K562 (cell line): ENCODE measurements around the gene MINPP1. TPM values are rescaled to one million over a fixed set of nuclear protein-coding genes. Genes with fewer than 3 reads are reported as not detected.

Experiments
- ATAC-seq: fragments of 200-7000 bp; cut with Tn5 transposase; 3 replicates; pipeline ENCODE4 v1.9.1; 2020; ENCODE audit warnings: moderate library complexity
- Bru-seq: library from RNA; stranded (reverse); fragments of 400-500 nt; gene quantifications from one replicate; lab custom pipeline; 2021; lab: Mats Ljungman, UMichigan
- BruChase-seq, 2 experiments: library from RNA; stranded (reverse); fragments of 400-500 nt; gene quantifications; one replicate each; lab custom pipeline; 2021; lab: Mats Ljungman, UMichigan
- BruUV-seq: library from RNA; stranded (reverse); fragments of 400-500 nt; replicated peaks from 2 replicates; lab custom pipeline; 2021; lab: Mats Ljungman, UMichigan
- CTCF ChIA-PET: fragments of 300-600 bp; formaldehyde crosslinking; extraction: SDS; loops from one replicate; lab custom pipeline; 2021; ENCODE audit warnings: low intra/inter-chr PET ratio; lab: Yijun Ruan, JAX
- POLR2A ChIA-PET: fragments of 300-600, 350-650 bp; sonication (Branson Sonifier 250); formaldehyde crosslinking; extraction: SDS; loops from one replicate; lab custom pipeline; 2021; ENCODE audit warnings: antibody characterized with exemption, inconsistent platforms; lab: Yijun Ruan, JAX
- DNase-seq, 4 experiments: peaks; one replicate each; pipeline versions ENCODE4 v3.0.0 to v3.0.0-alpha.2; 2011 to 2018; ENCODE audit warnings: low spot score in 3 of 4, mixed read lengths in 3 of 4; ENCODE audit errors: extremely low read depth in 1 of 4
- FAIRE-seq: peaks from 2 replicates; lab custom pipeline; 2011; peaks lifted over from hg19 to GRCh38; lab: Jason Lieb, UNC
- H2AFZ ChIP-seq: 2 replicates; pipeline ENCODE4 v1.6.0; 2011; ENCODE audit warnings: low read depth, low read length, control low read depth, inconsistent platforms
- H3K27ac ChIP-seq: fragments of 200-600 bp; 3 replicates; pipeline ENCODE4 v1.8.0; 2011; ENCODE audit warnings: low read depth, mild to moderate bottlenecking, control low read depth, inconsistent platforms, low read length, moderate library complexity, mixed read lengths; ENCODE audit errors: extremely low read depth
- H3K27me3 ChIP-seq, 2 experiments: fragments of 300-600 bp in 1 of 2; 2 replicates in 1 of 2; 3 replicates in 1 of 2; pipeline versions ENCODE4 v1.6.0 to v1.8.0; 2011; ENCODE audit warnings: inconsistent platforms in 2 of 2, low read length in 2 of 2, mild to moderate bottlenecking in 1 of 2, mixed read lengths in 1 of 2, moderate library complexity in 1 of 2; ENCODE audit not compliant: control insufficient read depth in 2 of 2, insufficient read depth in 2 of 2
- H3K36me3 ChIP-seq: fragments of 300-600 bp; 3 replicates; pipeline ENCODE4 v1.8.0; 2011; ENCODE audit warnings: mild to moderate bottlenecking, low read length, inconsistent platforms; ENCODE audit not compliant: control insufficient read depth, insufficient read depth
- H3K4me1 ChIP-seq, 2 experiments: fragments of 200-600 bp in 1 of 2; replicated peaks in 1 of 2; 2 replicates in 1 of 2; 3 replicates in 1 of 2; pipeline versions ENCODE4 v1.5.1 to v1.8.0; 2011; ENCODE audit warnings: inconsistent platforms in 2 of 2, low read length in 2 of 2, mild to moderate bottlenecking in 1 of 2, mixed read lengths in 1 of 2, moderate library complexity in 1 of 2; ENCODE audit not compliant: control insufficient read depth in 2 of 2, insufficient read depth in 2 of 2
- H3K4me2 ChIP-seq: 2 replicates; pipeline ENCODE4 v1.6.1; 2011; ENCODE audit warnings: low read length, control low read depth, inconsistent platforms, mixed read lengths; ENCODE audit not compliant: insufficient read depth
- H3K4me3 ChIP-seq: fragments of 200-600 bp; sonication (generic), shearing (Covaris generic); 2 replicates; pipeline ENCODE4 v1.5.1; 2016; ENCODE audit warnings: control low read depth, inconsistent platforms
- H3K79me2 ChIP-seq: fragments of 200-600 bp; 3 replicates; pipeline ENCODE4 v1.8.0; 2011; ENCODE audit warnings: low read length, inconsistent platforms; ENCODE audit not compliant: control insufficient read depth, insufficient read depth
- H3K9ac ChIP-seq, 2 experiments: 2 replicates each; pipeline versions ENCODE4 v1.6.0 to v1.6.1; 2011; ENCODE audit warnings: low read depth in 2 of 2, low read length in 2 of 2, control low read depth in 1 of 2, inconsistent platforms in 1 of 2, mild to moderate bottlenecking in 1 of 2, mixed read lengths in 1 of 2; ENCODE audit not compliant: insufficient read depth in 1 of 2
- H3K9me1 ChIP-seq: one replicate; pipeline ENCODE4 v1.6.0; 2011; ENCODE audit warnings: inconsistent platforms, mild to moderate bottlenecking, low read length, moderate library complexity; ENCODE audit not compliant: control insufficient read depth, insufficient read depth
- H3K9me3 ChIP-seq: replicated peaks from 2 replicates; pipeline ENCODE4 v1.5.1; 2011; ENCODE audit warnings: low read depth, low read length, inconsistent platforms; ENCODE audit not compliant: control insufficient read depth, insufficient read depth
- H4K20me1 ChIP-seq: replicated peaks from 2 replicates; pipeline ENCODE4 v1.6.1; 2011; ENCODE audit warnings: low read length, inconsistent platforms, mixed read lengths; ENCODE audit not compliant: control insufficient read depth, insufficient read depth
- ARNT ChIP-seq, 2 experiments: fragments of 450-650 bp; IDR thresholded peaks; 2 replicates each; pipeline ENCODE4 v1.6.1; 2016; ENCODE audit warnings: mild to moderate bottlenecking in 1 of 2
- GABPB1 ChIP-seq: sonication (generic); formaldehyde crosslinking; IDR thresholded peaks from 2 replicates; pipeline ENCODE4 v1.8.0; 2022; ENCODE audit warnings: mild to moderate bottlenecking, missing genetic modification reagents
- GMEB1 ChIP-seq: fragments of 250-450 bp; sonication (Bioruptor Pico); IDR thresholded peaks from 2 replicates; pipeline ENCODE4 v1.4.0; 2020; ENCODE audit warnings: mild to moderate bottlenecking
- HIVEP1 ChIP-seq: fragments of 250-450 bp; sonication (Bioruptor Pico); IDR thresholded peaks from 2 replicates; pipeline ENCODE4 v1.4.0; 2020; ENCODE audit warnings: mild to moderate bottlenecking
- NCOA4 ChIP-seq: fragments of 450-650 bp; IDR thresholded peaks from 2 replicates; pipeline ENCODE4 v1.6.1; 2018; ENCODE audit warnings: mild to moderate bottlenecking; ENCODE audit not compliant: partially characterized antibody
- POLR2B ChIP-seq: fragments of 450-650 bp; IDR thresholded peaks from 2 replicates; pipeline ENCODE4 v1.6.1; 2018; ENCODE audit warnings: low read depth; ENCODE audit not compliant: partially characterized antibody
- SRSF7 ChIP-seq: fragments of 200-400 bp; formaldehyde crosslinking; optimal IDR thresholded peaks from 2 replicates; pipeline ENCODE3; 2017; ENCODE audit warnings: mild to moderate bottlenecking, low read depth, low read length
- UBTF ChIP-seq, 2 experiments: IDR thresholded peaks; 2 replicates each; pipeline ENCODE4 v1.6.1; 2012; ENCODE audit warnings: improper control_type of control experiment in 2 of 2, low read depth in 2 of 2, low read length in 2 of 2, borderline replicate concordance in 1 of 2
- YY1 ChIP-seq, 3 experiments: IDR thresholded peaks; 2 replicates each; pipeline ENCODE4 v1.6.1; 2011; ENCODE audit warnings: low read length in 2 of 3, mild to moderate bottlenecking in 2 of 3, moderate library complexity in 2 of 3, borderline replicate concordance in 1 of 3, control low read depth in 1 of 3, low read depth in 1 of 3; ENCODE audit not compliant: insufficient read depth in 3 of 3, insufficient replicate concordance in 2 of 3, control insufficient read depth in 1 of 3, insufficient read length in 1 of 3; ENCODE audit errors: extremely low read depth in 1 of 3
- ZBTB17 ChIP-seq: fragments of 450-650 bp; formaldehyde crosslinking; IDR thresholded peaks from 2 replicates; pipeline ENCODE4 v1.4.0; 2020; ENCODE audit warnings: mild to moderate bottlenecking
- WGBS: fragments of 100-300 bp; shearing (Covaris generic); methylation state at CpG from one replicate; pipeline ENCODE4 v1.1.6; 2016; ENCODE audit warnings: low coverage, mixed read lengths; ENCODE audit not compliant: insufficient coverage; ENCODE audit errors: missing lambda C conversion rate; 5-methylcytosine and 5-hydroxymethylcytosine counted together
- in situ Hi-C: fragments of 300-500 bp; cut with MboI; formaldehyde crosslinking; loops from 4 replicates; pipeline ENCODE4 v1.15.0; 2018; ENCODE audit warnings: inconsistent platforms, mixed read lengths
- intact Hi-C: fragments of 100-400 bp; cut with micrococcal nuclease; formaldehyde crosslinking; loops from 2 replicates; pipeline ENCODE4 v1.14.2; 2022
- long read RNA-seq, 3 experiments: library from polyadenylated mRNA in 2 of 3; library from RNA in 1 of 3; unstranded in 2 of 3; stranded (forward) in 1 of 3; transcript quantifications; one replicate each; pipeline ENCODE4 v2.0.0, GENCODE V29; 2019 to 2022
- polyA minus RNA-seq, 3 experiments: library from RNA; depleted of rRNA, polyadenylated mRNA; stranded (reverse); fragments of >200 nt; gene quantifications; 2 replicates each; pipeline ENCODE4 v1.2.3, GENCODE V29; 2011
- polyA plus RNA-seq, 8 experiments: library from polyadenylated mRNA; depleted of rRNA in 4 of 8; stranded (reverse) in 5 of 8; unstranded in 3 of 8; fragments of >200 nt; fragmentation: Nextera tagmentation in 2 of 8; fragmentation: Illumina TruSeq in 1 of 8; extraction: Ambion mirVana in 2 of 8; extraction: Trizol in 1 of 8; gene quantifications; 2 replicates each; pipeline versions ENCODE4 v1.2.1 to v1.2.3, GENCODE V29; 2011 to 2014; ENCODE audit warnings: inconsistent platforms in 1 of 8, missing spikeins in 1 of 8
- total RNA-seq, 7 experiments: library from RNA; depleted of rRNA in 6 of 7; stranded (reverse); fragments of >200 nt in 6 of 7; fragmentation: Illumina TruSeq in 2 of 7; extraction: Trizol in 2 of 7; gene quantifications; 2 replicates each; pipeline versions ENCODE4 v1.2.1 to v1.2.3, GENCODE V29; 2011 to 2021; ENCODE audit warnings: low replicate concordance in 1 of 7

MINPP1 gene
- total RNA-seq (2011; cell fraction: chromatin; rRNA removed; ENCODE audit: low replicate concordance) = 12.4 and 26.5 TPM in 2 replicates
- total RNA-seq (2011; cell fraction: nucleolus; rRNA removed) = 26.6 and 27.0 TPM in 2 replicates
- 24.2 and 28.8 TPM in 2 replicates for total RNA-seq (2011; cell fraction: nucleoplasm; rRNA removed)
- total RNA-seq (2014; rRNA removed) (27.2 and 29.5 TPM in 2 replicates), total RNA-seq (2014; rRNA removed; fragmentation: Illumina TruSeq; extraction: Trizol) (33.9 and 39.9 TPM in 2 replicates), total RNA-seq (2015; rRNA removed; fragmentation: Illumina TruSeq; extraction: Trizol) (23.1 and 23.3 TPM in 2 replicates), total RNA-seq (2021) (41.4 and 44.5 TPM in 2 replicates), polyA plus RNA-seq (2011; rRNA removed) (8.5 and 12.6 TPM in 2 replicates), polyA plus RNA-seq (2014; fragmentation: Illumina TruSeq; extraction: Trizol) (35.4 and 36.2 TPM in 2 replicates), polyA plus RNA-seq (2014; fragmentation: Nextera tagmentation; extraction: Ambion mirVana) (10 to 100 TPM; 11.5 to 12.0 TPM), polyA plus RNA-seq (2014; rRNA removed) (22.7 and 27.1 TPM in 2 replicates), polyA minus RNA-seq (2011; rRNA and poly(A)+ RNA removed) (7.9 and 10.2 TPM in 2 replicates), Bru-seq, nascent RNA (percentile 87 among the genes with signal in this experiment), BruChase-seq, experiment 1, labeled RNA remaining after a 2-hour chase (percentile 83 among the genes with signal in this experiment), BruChase-seq, experiment 2, labeled RNA remaining after a 6-hour chase (percentile 81 among the genes with signal in this experiment)
- polyA plus RNA-seq (2011; cell fraction: cytosol; rRNA removed) = 3.6 and 13.7 TPM in 2 replicates
- polyA plus RNA-seq (2011; cell fraction: nucleus; rRNA removed) = 3.9 and 7.8 TPM in 2 replicates
- 29.9 and 32.9 TPM in 2 replicates for polyA plus RNA-seq (2012)
- 6.0 and 8.0 TPM in 2 replicates for polyA minus RNA-seq (2011; cell fraction: cytosol; rRNA and poly(A)+ RNA removed)
- polyA minus RNA-seq (2011; cell fraction: nucleus; rRNA and poly(A)+ RNA removed) = 11.7 and 14.5 TPM in 2 replicates
- long read RNA-seq, experiment 1, transcript MINPP1-202 (5 exons, 2,415 nt) = major isoform, 183 of 215 reads
- long read RNA-seq, experiment 1, partial matches to known transcripts = 21 of 215 reads
- long read RNA-seq, experiment 1, other reads (novel, unspliced or antisense) = 11 of 215 reads
- long read RNA-seq, experiment 2, transcript MINPP1-202 (5 exons, 2,415 nt) = major isoform, 9 of 18 reads
- long read RNA-seq, experiment 2, partial matches to known transcripts = 1 of 18 reads
- long read RNA-seq, experiment 2, other reads (novel, unspliced or antisense) = 8 of 18 reads
- long read RNA-seq, experiment 3, transcript MINPP1-202 (5 exons, 2,415 nt) = major isoform, 33 of 41 reads
- long read RNA-seq, experiment 3, partial matches to known transcripts = 3 of 41 reads
- long read RNA-seq, experiment 3, other reads (novel, unspliced or antisense) = 5 of 41 reads

- peaks cover 9 to 11% of the 10 kb centered on the region in 2 experiments; a peak in 3 of 5 replicates for H3K4me1 ChIP-seq
- peak within 1 kb of the TSS; percentile 62 for H2AFZ ChIP-seq
- ATAC-seq (peak; percentile 85), FAIRE-seq (no peak), DNase-seq (peak; percentile 75 to 89 (median 78))
- BruUV-seq = no TSS peak
- H3K79me2 ChIP-seq = peaks cover 82% of the 10 kb centered on the region
- intact Hi-C loops = loop anchor here (10.0 kb wide), 1 partner anchor 160 kb away; no protein-coding TSS in a partner anchor
- peak within 1 kb of the TSS; percentile 89 for H3K4me2 ChIP-seq
- in situ Hi-C loops = loop anchor here (25.0 kb wide), 1 partner anchor 93 kb away; no protein-coding TSS in a partner anchor
- H3K36me3 ChIP-seq = peaks cover 21% of the 10 kb centered on the region; the same call in 2 of the 3 replicates
- ChIA-PET CTCF (no interaction called here), POLR2A (interaction anchor here (0.7 to 0.9 kb wide), 2 partner anchors 14 to 410 kb away, joined by 3 to 4 read pairs; partner anchors contain the start of genes GLUD1 and SHLD2)
- no peaks in the 10 kb centered on the region for H3K9me1 ChIP-seq
- peak within 1 kb of the TSS; percentile 79 to 92 for H3K9ac ChIP-seq
- peak within 1 kb of the TSS; percentile 87 for H3K4me3 ChIP-seq
- no peaks in the 10 kb centered on the region for H4K20me1 ChIP-seq
- H3K27me3 ChIP-seq = no peaks in the 10 kb centered on the region
- no peaks in the 10 kb centered on the region for H3K9me3 ChIP-seq
- WGBS = under 1% methylated on average over 32 of the region's 74 CpGs
- H3K27ac ChIP-seq = peak within 1 kb of the TSS; percentile 82
- TF ChIP-seq SRSF7 = no peak
- TF ChIP-seq YY1 (IDR thresholded peaks at IDR 0.05; ENCODE audit: borderline replicate concordance in 1 of 3, control insufficient read depth in 1 of 3, extremely low read depth in 1 of 3, insufficient read depth in 3 of 3, insufficient read length in 1 of 3, insufficient replicate concordance in 2 of 3, low read depth in 1 of 3, low read length in 2 of 3) = peak in 2 of 3 experiments; percentile 8 to 17
- TF ChIP-seq POLR2B = peak; percentile 34
- TF ChIP-seq NCOA4 = no peak
- TF ChIP-seq HIVEP1 (CRISPR knock-in tag) = no peak
- 0 out of 2 replicates have a peak, but pooled peaks have one; percentile 31 for TF ChIP-seq ZBTB17
- TF ChIP-seq GMEB1 (CRISPR knock-in tag) = no peak
- TF ChIP-seq ARNT (IDR thresholded peaks at IDR 0.05) = no peak
- peak; percentile 89 for TF ChIP-seq GABPB1 (CRISPR knock-in tag)
- TF ChIP-seq UBTF (IDR thresholded peaks at IDR 0.05; ENCODE audit: borderline replicate concordance in 1 of 2, low read depth in 2 of 2, low read length in 2 of 2) = peak in 1 of 2 experiments; percentile 95; a peak in 3 of 4 replicates
These were observed at the start of gene MINPP1 for GRCh38 chr10:87504640-87505365. Gene MINPP1 (plus strand): TSS chr10:87504893. CDS start chr10:87504916, 23 bp downstream.
